MM.1S (cell line): Measurements from ENCODE around the gene SPATS1.

Source experiments
- EZH2 ChIP-seq: fragments of 300-600 bp; sonication (generic); optimal IDR thresholded peaks from 2 replicates; pipeline ENCODE3; 2017; ENCODE audit warnings: low read depth, mild to moderate bottlenecking, antibody characterized with exemption, low read length, mixed read lengths
- EZH2phosphoT487 ChIP-seq: fragments of 300-600 bp; sonication (generic); IDR thresholded peaks from 2 replicates; pipeline ENCODE4 v1.6.1; 2018; ENCODE audit warnings: antibody characterized with exemption, low read length
- TF ChIP-seq, protein P1 (sequence below): fragments of 300-600 bp; sonication (generic); IDR thresholded peaks from 2 replicates; pipeline ENCODE4 v1.5.1; 2016; ENCODE audit warnings: antibody characterized with exemption, low read length, mixed read lengths

DNA sequence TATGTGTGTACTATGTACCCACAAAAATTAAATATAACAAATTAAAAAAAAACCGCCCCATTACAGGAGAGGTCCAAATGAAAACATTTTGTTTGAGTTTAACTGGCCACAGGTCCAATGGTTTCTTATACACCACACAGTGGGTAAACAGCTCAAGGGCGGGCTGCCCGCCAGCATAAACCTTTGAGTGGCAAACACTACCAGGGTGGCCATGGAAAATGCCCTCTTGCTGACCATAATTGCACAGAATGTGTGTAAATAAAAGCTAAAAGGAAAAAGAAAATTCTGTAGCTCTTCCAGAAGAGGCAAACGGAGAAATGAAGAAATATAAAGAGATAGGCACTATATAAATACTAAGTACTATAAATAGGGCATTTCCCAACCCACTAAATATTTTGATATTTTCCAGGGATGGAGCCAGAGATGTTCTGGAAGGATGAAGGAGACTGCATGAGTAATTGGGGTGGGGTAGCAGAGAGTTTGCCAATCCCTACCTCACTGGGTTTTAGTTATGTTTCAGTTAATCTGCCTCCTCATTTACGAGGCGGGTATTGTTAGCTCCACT, 44.0 kb downstream of the SPATS1 start:
- TF ChIP-seq, protein P1, sequence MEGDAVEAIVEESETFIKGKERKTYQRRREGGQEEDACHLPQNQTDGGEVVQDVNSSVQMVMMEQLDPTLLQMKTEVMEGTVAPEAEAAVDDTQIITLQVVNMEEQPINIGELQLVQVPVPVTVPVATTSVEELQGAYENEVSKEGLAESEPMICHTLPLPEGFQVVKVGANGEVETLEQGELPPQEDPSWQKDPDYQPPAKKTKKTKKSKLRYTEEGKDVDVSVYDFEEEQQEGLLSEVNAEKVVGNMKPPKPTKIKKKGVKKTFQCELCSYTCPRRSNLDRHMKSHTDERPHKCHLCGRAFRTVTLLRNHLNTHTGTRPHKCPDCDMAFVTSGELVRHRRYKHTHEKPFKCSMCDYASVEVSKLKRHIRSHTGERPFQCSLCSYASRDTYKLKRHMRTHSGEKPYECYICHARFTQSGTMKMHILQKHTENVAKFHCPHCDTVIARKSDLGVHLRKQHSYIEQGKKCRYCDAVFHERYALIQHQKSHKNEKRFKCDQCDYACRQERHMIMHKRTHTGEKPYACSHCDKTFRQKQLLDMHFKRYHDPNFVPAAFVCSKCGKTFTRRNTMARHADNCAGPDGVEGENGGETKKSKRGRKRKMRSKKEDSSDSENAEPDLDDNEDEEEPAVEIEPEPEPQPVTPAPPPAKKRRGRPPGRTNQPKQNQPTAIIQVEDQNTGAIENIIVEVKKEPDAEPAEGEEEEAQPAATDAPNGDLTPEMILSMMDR: no peak
- TF ChIP-seq EZH2 (no peak), EZH2phosphoT487 (no peak)
